OCI-LY3 (cell line): Measurements from ENCODE around the gene SH3GL1.

Experiments
- EZH2phosphoT487 ChIP-seq: fragments of 200-600 bp; shearing (Covaris generic); IDR thresholded peaks from 2 replicates; pipeline ENCODE4 v1.6.1; 2018; ENCODE audit warnings: antibody characterized with exemption, mixed run types, low read depth
- TF ChIP-seq, protein P1 (sequence below): fragments of 200-600, 300-600 bp; sonication (generic); IDR thresholded peaks from 2 replicates; pipeline ENCODE4 v1.5.1; 2014; ENCODE audit warnings: antibody characterized with exemption, low read length, low read depth

DNA sequence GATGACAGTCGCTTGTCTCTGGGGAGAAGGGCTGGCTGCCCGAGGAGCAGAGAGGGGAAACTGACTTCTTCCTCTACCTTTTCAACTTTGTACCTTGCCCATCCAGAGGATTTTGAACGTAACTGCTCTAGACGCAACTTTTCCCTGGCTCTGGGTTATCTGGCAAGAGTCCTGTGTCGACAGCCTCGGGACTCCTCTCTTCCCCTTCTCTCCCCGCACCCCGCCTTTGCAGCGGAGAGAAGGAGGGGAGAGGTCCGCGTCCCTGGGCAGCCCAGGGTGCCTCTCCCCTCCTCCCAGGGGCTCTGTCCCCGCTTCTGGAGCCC is 574 bp downstream of the SH3GL1 start:
- TF ChIP-seq, protein P1, sequence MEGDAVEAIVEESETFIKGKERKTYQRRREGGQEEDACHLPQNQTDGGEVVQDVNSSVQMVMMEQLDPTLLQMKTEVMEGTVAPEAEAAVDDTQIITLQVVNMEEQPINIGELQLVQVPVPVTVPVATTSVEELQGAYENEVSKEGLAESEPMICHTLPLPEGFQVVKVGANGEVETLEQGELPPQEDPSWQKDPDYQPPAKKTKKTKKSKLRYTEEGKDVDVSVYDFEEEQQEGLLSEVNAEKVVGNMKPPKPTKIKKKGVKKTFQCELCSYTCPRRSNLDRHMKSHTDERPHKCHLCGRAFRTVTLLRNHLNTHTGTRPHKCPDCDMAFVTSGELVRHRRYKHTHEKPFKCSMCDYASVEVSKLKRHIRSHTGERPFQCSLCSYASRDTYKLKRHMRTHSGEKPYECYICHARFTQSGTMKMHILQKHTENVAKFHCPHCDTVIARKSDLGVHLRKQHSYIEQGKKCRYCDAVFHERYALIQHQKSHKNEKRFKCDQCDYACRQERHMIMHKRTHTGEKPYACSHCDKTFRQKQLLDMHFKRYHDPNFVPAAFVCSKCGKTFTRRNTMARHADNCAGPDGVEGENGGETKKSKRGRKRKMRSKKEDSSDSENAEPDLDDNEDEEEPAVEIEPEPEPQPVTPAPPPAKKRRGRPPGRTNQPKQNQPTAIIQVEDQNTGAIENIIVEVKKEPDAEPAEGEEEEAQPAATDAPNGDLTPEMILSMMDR, result no peak
- TF ChIP-seq EZH2phosphoT487, result no peak
